ENCODE results near the gene EDA. TPM values are rescaled to one million over a fixed set of nuclear protein-coding genes. Genes with fewer than 3 reads are reported as not detected.

Gene EDA
- total RNA-seq, 1 donor from 2014 or later = 3.0 TPM

GRCh38 chrX:69951753-69952152, 335.8 kb downstream of the EDA start:
- no peak for DNase-seq (ENCODE audit: low spot score, unreplicated experiment)
- no peaks in the 10 kb centered on the region for H3K36me3 Mint-ChIP-seq (ENCODE audit: insufficient read depth)
- H3K4me3 Mint-ChIP-seq (ENCODE audit: low read depth) = no peak overlapping the region
- H3K27ac Mint-ChIP-seq = no peak overlapping the region
- TF ChIP-seq CTCF (IDR thresholded peaks at IDR 0.05; ENCODE audit: unreplicated experiment) = no peak
- peaks cover 7% of the 10 kb centered on the region for H3K9me3 Mint-ChIP-seq (ENCODE audit: low read depth)
- no peaks in the 10 kb centered on the region for H3K27me3 Mint-ChIP-seq
- no peaks in the 10 kb centered on the region for H3K4me1 Mint-ChIP-seq (ENCODE audit: low read depth)

- H3K4me3 Mint-ChIP-seq (ENCODE audit: low read depth) = no peak overlapping the region
- DNase-seq (ENCODE audit: low spot score, unreplicated experiment) = no peak
- no peak overlapping the region for H3K27ac Mint-ChIP-seq
- no peak for TF ChIP-seq CTCF (IDR thresholded peaks at IDR 0.05; ENCODE audit: unreplicated experiment)
- no peaks in the 10 kb centered on the region for H3K27me3 Mint-ChIP-seq
- H3K4me1 Mint-ChIP-seq (ENCODE audit: low read depth) = peaks cover 2% of the 10 kb centered on the region
- no peaks in the 10 kb centered on the region for H3K36me3 Mint-ChIP-seq (ENCODE audit: insufficient read depth)
- H3K9me3 Mint-ChIP-seq (ENCODE audit: low read depth) = peaks cover 3% of the 10 kb centered on the region
Measured at GRCh38 chrX:69959712-69960111, 343.8 kb downstream of the EDA start.

GRCh38 chrX:69961365-69962072, 345.6 kb downstream of the EDA start:
- H3K4me1 Mint-ChIP-seq (ENCODE audit: low read depth) = peaks cover 2% of the 10 kb centered on the region
- H3K9me3 Mint-ChIP-seq (ENCODE audit: low read depth) = peaks cover 10% of the 10 kb centered on the region
- H3K4me3 Mint-ChIP-seq (ENCODE audit: low read depth) = no peak overlapping the region
- DNase-seq (ENCODE audit: low spot score, unreplicated experiment) = no peak
- no peak overlapping the region for H3K27ac Mint-ChIP-seq
- TF ChIP-seq CTCF (IDR thresholded peaks at IDR 0.05; ENCODE audit: unreplicated experiment) = no peak
- H3K27me3 Mint-ChIP-seq = no peaks in the 10 kb centered on the region
- H3K36me3 Mint-ChIP-seq (ENCODE audit: insufficient read depth) = no peaks in the 10 kb centered on the region

- no peaks in the 10 kb centered on the region for H3K27me3 Mint-ChIP-seq
- no peaks in the 10 kb centered on the region for H3K36me3 Mint-ChIP-seq (ENCODE audit: insufficient read depth)
- TF ChIP-seq CTCF (IDR thresholded peaks at IDR 0.05; ENCODE audit: unreplicated experiment) = no peak
- DNase-seq (ENCODE audit: low spot score, unreplicated experiment) = no peak
- peaks cover 11% of the 10 kb centered on the region for H3K9me3 Mint-ChIP-seq (ENCODE audit: low read depth)
- H3K27ac Mint-ChIP-seq = no peak overlapping the region
- peaks cover 2% of the 10 kb centered on the region for H3K4me1 Mint-ChIP-seq (ENCODE audit: low read depth)
- H3K4me3 Mint-ChIP-seq (ENCODE audit: low read depth) = no peak overlapping the region
Measured at GRCh38 chrX:69968950-69969349, 353.0 kb downstream of the EDA start.

- Mint-ChIP-seq H3K4me1 (ENCODE audit: low read depth) (peaks cover 2% of the 10 kb centered on the region), H3K4me3 (ENCODE audit: low read depth) (no peak overlapping the region), H3K27ac (no peak overlapping the region), H3K27me3 (no peaks in the 10 kb centered on the region), H3K9me3 (ENCODE audit: low read depth) (peaks cover 13% of the 10 kb centered on the region), H3K36me3 (ENCODE audit: insufficient read depth) (no peaks in the 10 kb centered on the region)
- no peak for TF ChIP-seq CTCF (IDR thresholded peaks at IDR 0.05; ENCODE audit: unreplicated experiment)
- DNase-seq (ENCODE audit: low spot score, unreplicated experiment) = no peak
Measured at GRCh38 chrX:69969460-69969859, 353.5 kb downstream of the EDA start.
